ENCODE results near the gene FRMD6.

The FRMD6 gene

GRCh38 chr14:51716610-51717009, 64.9 kb downstream of the FRMD6 start:
- Histone ChIP-seq H3K4me2 (ENCODE audit: low read length) (no peak overlapping the region), H3K36me3 (ENCODE audit: control insufficient read depth, insufficient read depth, low read length) (no peaks in the 10 kb centered on the region), H3K27me3 (ENCODE audit: control insufficient read depth, insufficient read depth, low read length) (no peaks in the 10 kb centered on the region), H3K27ac (no peak overlapping the region), H3K4me1 (no peaks in the 10 kb centered on the region), H3K9me3 (ENCODE audit: control insufficient read depth, low read length) (no peaks in the 10 kb centered on the region), H2AFZ (no peak overlapping the region), H3K79me2 (no peaks in the 10 kb centered on the region), H3K4me3 (ENCODE audit: low read depth, low read length) (no peak overlapping the region), H3K9ac (no peak overlapping the region)
- TF ChIP-seq, protein P1, sequence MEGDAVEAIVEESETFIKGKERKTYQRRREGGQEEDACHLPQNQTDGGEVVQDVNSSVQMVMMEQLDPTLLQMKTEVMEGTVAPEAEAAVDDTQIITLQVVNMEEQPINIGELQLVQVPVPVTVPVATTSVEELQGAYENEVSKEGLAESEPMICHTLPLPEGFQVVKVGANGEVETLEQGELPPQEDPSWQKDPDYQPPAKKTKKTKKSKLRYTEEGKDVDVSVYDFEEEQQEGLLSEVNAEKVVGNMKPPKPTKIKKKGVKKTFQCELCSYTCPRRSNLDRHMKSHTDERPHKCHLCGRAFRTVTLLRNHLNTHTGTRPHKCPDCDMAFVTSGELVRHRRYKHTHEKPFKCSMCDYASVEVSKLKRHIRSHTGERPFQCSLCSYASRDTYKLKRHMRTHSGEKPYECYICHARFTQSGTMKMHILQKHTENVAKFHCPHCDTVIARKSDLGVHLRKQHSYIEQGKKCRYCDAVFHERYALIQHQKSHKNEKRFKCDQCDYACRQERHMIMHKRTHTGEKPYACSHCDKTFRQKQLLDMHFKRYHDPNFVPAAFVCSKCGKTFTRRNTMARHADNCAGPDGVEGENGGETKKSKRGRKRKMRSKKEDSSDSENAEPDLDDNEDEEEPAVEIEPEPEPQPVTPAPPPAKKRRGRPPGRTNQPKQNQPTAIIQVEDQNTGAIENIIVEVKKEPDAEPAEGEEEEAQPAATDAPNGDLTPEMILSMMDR (IDR thresholded peaks at IDR 0.05) = no peak

GRCh38 chr14:51717766-51718165, 66.1 kb downstream of the FRMD6 start:
- no peaks in the 10 kb centered on the region for H3K9me3 ChIP-seq (ENCODE audit: control insufficient read depth, low read length)
- no peak overlapping the region for H3K27ac ChIP-seq
- H3K27me3 ChIP-seq (ENCODE audit: control insufficient read depth, insufficient read depth, low read length) = no peaks in the 10 kb centered on the region
- no peak overlapping the region for H3K9ac ChIP-seq
- TF ChIP-seq, protein P1 (IDR thresholded peaks at IDR 0.05) = no peak
- no peaks in the 10 kb centered on the region for H3K79me2 ChIP-seq
- no peak overlapping the region for H2AFZ ChIP-seq
- H3K4me3 ChIP-seq (ENCODE audit: low read depth, low read length) = no peak overlapping the region
- no peaks in the 10 kb centered on the region for H3K4me1 ChIP-seq
- no peaks in the 10 kb centered on the region for H3K36me3 ChIP-seq (ENCODE audit: control insufficient read depth, insufficient read depth, low read length)
- H3K4me2 ChIP-seq (ENCODE audit: low read length) = no peak overlapping the region

DNA sequence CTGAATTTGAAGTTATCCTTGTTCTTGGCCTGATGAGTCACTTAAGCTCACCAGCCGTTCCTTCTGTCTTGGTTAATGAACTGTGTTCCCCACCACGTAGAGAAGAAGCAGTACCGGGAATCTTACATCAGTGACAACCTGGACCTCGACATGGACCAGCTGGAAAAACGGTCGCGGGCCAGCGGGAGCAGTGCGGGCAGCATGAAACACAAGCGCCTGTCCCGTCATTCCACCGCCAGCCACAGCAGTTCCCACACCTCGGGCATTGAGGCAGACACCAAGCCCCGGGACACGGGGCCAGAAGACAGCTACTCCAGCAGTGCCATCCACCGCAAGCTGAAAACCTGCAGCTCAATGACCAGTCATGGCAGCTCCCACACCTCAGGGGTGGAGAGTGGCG, 68.2 kb downstream of the FRMD6 start:
- no peak overlapping the region for H3K27ac ChIP-seq
- no peaks in the 10 kb centered on the region for H3K27me3 ChIP-seq (ENCODE audit: control insufficient read depth, insufficient read depth, low read length)
- TF ChIP-seq, protein P1 (IDR thresholded peaks at IDR 0.05) = no peak
- H2AFZ ChIP-seq = no peak overlapping the region
- no peak overlapping the region for H3K4me3 ChIP-seq (ENCODE audit: low read depth, low read length)
- H3K4me2 ChIP-seq (ENCODE audit: low read length) = no peak overlapping the region
- H3K36me3 ChIP-seq (ENCODE audit: control insufficient read depth, insufficient read depth, low read length) = no peaks in the 10 kb centered on the region
- H3K4me1 ChIP-seq = no peaks in the 10 kb centered on the region
- no peak overlapping the region for H3K9ac ChIP-seq
- H3K9me3 ChIP-seq (ENCODE audit: control insufficient read depth, low read length) = no peaks in the 10 kb centered on the region
- H3K79me2 ChIP-seq = no peaks in the 10 kb centered on the region

DNA sequence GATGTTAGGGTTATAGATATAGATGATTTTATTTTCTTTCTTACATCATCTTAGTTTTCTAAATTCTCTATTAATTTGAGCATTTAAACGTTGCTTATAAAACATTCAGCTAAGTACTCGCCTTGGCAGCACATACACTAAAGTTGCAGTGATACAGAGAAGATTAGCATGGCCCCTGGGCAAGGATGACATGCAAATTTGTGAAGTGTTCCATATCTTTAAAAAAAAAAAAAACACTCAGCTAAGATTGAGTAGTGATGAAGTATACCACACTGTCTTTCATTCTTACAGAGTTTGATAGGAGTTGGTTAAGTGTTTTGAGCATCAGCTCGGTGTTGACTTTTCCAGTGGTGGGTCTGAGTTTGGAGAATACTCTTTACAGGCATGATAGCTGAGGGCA, 72.3 kb downstream of the FRMD6 start:
- TF ChIP-seq, protein P1 (IDR thresholded peaks at IDR 0.05) = no peak
- H3K9ac ChIP-seq = no peak overlapping the region
- H3K27me3 ChIP-seq (ENCODE audit: control insufficient read depth, insufficient read depth, low read length) = no peaks in the 10 kb centered on the region
- H3K27ac ChIP-seq = no peak overlapping the region
- H3K36me3 ChIP-seq (ENCODE audit: control insufficient read depth, insufficient read depth, low read length) = no peaks in the 10 kb centered on the region
- H3K79me2 ChIP-seq = no peaks in the 10 kb centered on the region
- no peak overlapping the region for H3K4me2 ChIP-seq (ENCODE audit: low read length)
- H3K4me1 ChIP-seq = no peaks in the 10 kb centered on the region
- H2AFZ ChIP-seq = no peak overlapping the region
- H3K4me3 ChIP-seq (ENCODE audit: low read depth, low read length) = no peak overlapping the region
- H3K9me3 ChIP-seq (ENCODE audit: control insufficient read depth, low read length) = no peaks in the 10 kb centered on the region

- no peaks in the 10 kb centered on the region for H3K4me1 ChIP-seq
- no peaks in the 10 kb centered on the region for H3K79me2 ChIP-seq
- no peak overlapping the region for H3K4me2 ChIP-seq (ENCODE audit: low read length)
- no peak overlapping the region for H3K4me3 ChIP-seq (ENCODE audit: low read depth, low read length)
- no peaks in the 10 kb centered on the region for H3K36me3 ChIP-seq (ENCODE audit: control insufficient read depth, insufficient read depth, low read length)
- no peak overlapping the region for H3K27ac ChIP-seq
- no peaks in the 10 kb centered on the region for H3K27me3 ChIP-seq (ENCODE audit: control insufficient read depth, insufficient read depth, low read length)
- TF ChIP-seq, protein P1 (IDR thresholded peaks at IDR 0.05) = no peak
- H2AFZ ChIP-seq = no peak overlapping the region
- H3K9me3 ChIP-seq (ENCODE audit: control insufficient read depth, low read length) = no peaks in the 10 kb centered on the region
- H3K9ac ChIP-seq = no peak overlapping the region
Observed at GRCh38 chr14:51724650-51725049, 72.9 kb downstream of the FRMD6 start.

All from parathyroid adenoma (tissue), 2 donors.